Skeletal muscle satellite cell (primary cell): ENCODE results near the gene TGM2.

Experiments used
- H3K27me3 ChIP-seq: 2 replicates; pipeline ENCODE4 v1.7.0; 2013; ENCODE audit warnings: low read length; ENCODE audit not compliant: control insufficient read depth, insufficient read depth
- H3K36me3 ChIP-seq: 2 replicates; pipeline ENCODE4 v1.7.0; 2013; ENCODE audit warnings: mild to moderate bottlenecking, control low read depth, low read length; ENCODE audit not compliant: insufficient read depth
- H3K4me1 ChIP-seq: 2 replicates; pipeline ENCODE4 v1.7.0; 2013; ENCODE audit warnings: low read length; ENCODE audit not compliant: control insufficient read depth, insufficient read depth
- H3K4me2 ChIP-seq: 2 replicates; pipeline ENCODE4 v1.7.0; 2013; ENCODE audit warnings: mild to moderate bottlenecking, low read length
- H3K4me3 ChIP-seq: 2 replicates; pipeline ENCODE4 v1.7.0; 2013; ENCODE audit warnings: low read length
- H3K9ac ChIP-seq: 2 replicates; pipeline ENCODE4 v1.7.0; 2013; ENCODE audit warnings: mild to moderate bottlenecking, low read depth, low read length, moderate library complexity
- H3K9me3 ChIP-seq: replicated peaks from 2 replicates; pipeline ENCODE4 v1.7.0; 2013; ENCODE audit warnings: mild to moderate bottlenecking, control low read depth, low read length

The TGM2 gene

GRCh38 chr20:38171675-38172043, 6.6 kb upstream of the TGM2 start:
- H3K4me1 ChIP-seq, result peaks cover 41% of the 10 kb centered on the region
- H3K36me3 ChIP-seq, result no peaks in the 10 kb centered on the region
- no peaks in the 10 kb centered on the region for H3K27me3 ChIP-seq

GRCh38 chr20:38170826-38171674, 6.0 kb upstream of the TGM2 start:
- Histone ChIP-seq H3K4me2 (no peak overlapping the region), H3K4me1 (peaks cover 41% of the 10 kb centered on the region), H3K36me3 (no peaks in the 10 kb centered on the region), H3K9ac (no peak overlapping the region), H3K27me3 (no peaks in the 10 kb centered on the region), H3K9me3 (no peaks in the 10 kb centered on the region), H3K4me3 (no peak overlapping the region)

More at GRCh38 chr20:38171675-38172043, 6.6 kb upstream of the TGM2 start:
- Histone ChIP-seq H3K9me3 (no peaks in the 10 kb centered on the region), H3K4me2 (no peak overlapping the region), H3K4me3 (no peak overlapping the region), H3K9ac (no peak overlapping the region)

- Histone ChIP-seq H3K36me3 (no peaks in the 10 kb centered on the region), H3K4me2 (no peak overlapping the region), H3K9ac (no peak overlapping the region), H3K27me3 (no peaks in the 10 kb centered on the region), H3K9me3 (no peaks in the 10 kb centered on the region), H3K4me1 (peaks cover 45% of the 10 kb centered on the region), H3K4me3 (no peak overlapping the region)
Observed at GRCh38 chr20:38170219-38170825, 5.3 kb upstream of the TGM2 start.

GRCh38 chr20:38169636-38170193, 4.6 kb upstream of the TGM2 start:
- peaks cover 50% of the 10 kb centered on the region for H3K4me1 ChIP-seq
- H3K9me3 ChIP-seq, result no peaks in the 10 kb centered on the region
- H3K4me3 ChIP-seq, result no peak overlapping the region
- H3K4me2 ChIP-seq, result no peak overlapping the region
- H3K27me3 ChIP-seq, result no peaks in the 10 kb centered on the region
- H3K36me3 ChIP-seq, result no peaks in the 10 kb centered on the region
- H3K9ac ChIP-seq, result no peak overlapping the region

- H3K4me3 ChIP-seq, result no peak overlapping the region
- peaks cover 57% of the 10 kb centered on the region for H3K4me1 ChIP-seq
- peak overlapping the region; percentile 8 for H3K4me2 ChIP-seq
- no peaks in the 10 kb centered on the region for H3K27me3 ChIP-seq
- H3K9me3 ChIP-seq, result no peaks in the 10 kb centered on the region
- no peaks in the 10 kb centered on the region for H3K36me3 ChIP-seq
- peak overlapping the region; percentile 28 for H3K9ac ChIP-seq
Observed at GRCh38 chr20:38168791-38169589, 3.9 kb upstream of the TGM2 start.

- peaks cover 49% of the 10 kb centered on the region for H3K4me1 ChIP-seq
- no peaks in the 10 kb centered on the region for H3K36me3 ChIP-seq
- H3K4me3 ChIP-seq, result no peak overlapping the region
- H3K9ac ChIP-seq, result peak overlapping the region; percentile 68
- no peaks in the 10 kb centered on the region for H3K9me3 ChIP-seq
- peak overlapping the region; percentile 8 for H3K4me2 ChIP-seq
- no peaks in the 10 kb centered on the region for H3K27me3 ChIP-seq
Observed at GRCh38 chr20:38167851-38168760, 3.0 kb upstream of the TGM2 start.

- Histone ChIP-seq H3K36me3 (no peaks in the 10 kb centered on the region), H3K27me3 (no peaks in the 10 kb centered on the region), H3K9me3 (no peaks in the 10 kb centered on the region), H3K4me2 (no peak overlapping the region), H3K4me1 (peaks cover 42% of the 10 kb centered on the region), H3K4me3 (no peak overlapping the region), H3K9ac (peak overlapping the region; percentile 68)
Observed at GRCh38 chr20:38167328-38167850, 2.3 kb upstream of the TGM2 start.

GRCh38 chr20:38166703-38167233, 1.7 kb upstream of the TGM2 start:
- Histone ChIP-seq H3K36me3 (no peaks in the 10 kb centered on the region), H3K27me3 (no peaks in the 10 kb centered on the region), H3K4me2 (no peak overlapping the region), H3K4me1 (peaks cover 42% of the 10 kb centered on the region), H3K9me3 (no peaks in the 10 kb centered on the region), H3K4me3 (no peak overlapping the region), H3K9ac (no peak overlapping the region)

- Histone ChIP-seq H3K36me3 (no peaks in the 10 kb centered on the region), H3K9ac (no peak overlapping the region), H3K4me3 (no peak overlapping the region), H3K4me2 (no peak overlapping the region), H3K27me3 (no peaks in the 10 kb centered on the region), H3K4me1 (peaks cover 42% of the 10 kb centered on the region), H3K9me3 (no peaks in the 10 kb centered on the region)
Observed at GRCh38 chr20:38165966-38166702, 1.1 kb upstream of the TGM2 start.

GRCh38 chr20:38164624-38165088, 414 bp downstream of the TGM2 start:
- Histone ChIP-seq H3K4me2 (peak overlapping the region; percentile 89), H3K9me3 (no peaks in the 10 kb centered on the region), H3K36me3 (peaks cover 7% of the 10 kb centered on the region), H3K4me1 (peaks cover 41% of the 10 kb centered on the region), H3K4me3 (peak overlapping the region; percentile 66), H3K27me3 (no peaks in the 10 kb centered on the region), H3K9ac (peak overlapping the region; percentile 57)
